ACHN (cell line): Measurements from ENCODE around the gene RHOB.
A peak's percentile ranks its signal among the peaks of the same experiment; 100 is the strongest.
"Not testable (repeated sequence)": the region's sequence is repeated elsewhere in the genome, so short reads cannot be mapped to it uniquely, and the experiment has no call there.

ENCODE experiments used
- DNase-seq: peaks from one replicate; pipeline ENCODE4 v3.0.0-alpha.2; 2015
- in situ Hi-C: cut with HindIII; loops from 2 replicates; pipeline ENCODE4 v1.10.0; 2017; ENCODE audit warnings: low sequenced_read_pairs, low pct_ligation_motif_present, low pct_unique_long_range_greater_than_20kb

RHOB gene

GRCh38 chr2:20446917-20447436 lies at the start of gene RHOB:
Gene RHOB, plus strand, starts transcription at chr2:20447074. Its CDS starts 392 bp downstream, at chr2:20447466.
- in situ Hi-C loops = loop anchor here (25.0 kb wide), 1 partner anchor 190 kb away; no protein-coding TSS in a partner anchor
- peak; percentile 99 for DNase-seq

GRCh38 chr2:20397811-20398447 lies 48.9 kb upstream of the RHOB start:
- DNase-seq = no peak
- in situ Hi-C loops = no loop called here

GRCh38 chr2:20398956-20399567 lies 47.8 kb upstream of the RHOB start:
- in situ Hi-C loops = no loop called here

GRCh38 chr2:20400306-20400705 lies 46.6 kb upstream of the RHOB start:
- no peak for DNase-seq
- in situ Hi-C loops = no loop called here

More at GRCh38 chr2:20398956-20399567, 47.8 kb upstream of the RHOB start:
- DNase-seq = no peak

GRCh38 chr2:20400787-20401488 lies 45.9 kb upstream of the RHOB start:
- no peak for DNase-seq
- in situ Hi-C loops = no loop called here

- in situ Hi-C loops = no loop called here
- DNase-seq = no peak
Observed at GRCh38 chr2:20401489-20401835, 45.4 kb upstream of the RHOB start.

GRCh38 chr2:20403774-20404312 lies 43.0 kb upstream of the RHOB start:
- no peak for DNase-seq
- in situ Hi-C loops = no loop called here

- DNase-seq = no peak
- in situ Hi-C loops = no loop called here
Observed at GRCh38 chr2:20404950-20405349, 41.9 kb upstream of the RHOB start.

- no peak for DNase-seq
- in situ Hi-C loops = no loop called here
Observed at GRCh38 chr2:20409039-20409438, 37.8 kb upstream of the RHOB start.

- in situ Hi-C loops = no loop called here
- no peak for DNase-seq
Observed at GRCh38 chr2:20410556-20411277, 36.2 kb upstream of the RHOB start.

GRCh38 chr2:20411361-20411894 lies 35.4 kb upstream of the RHOB start:
- peak; percentile 79 for DNase-seq
- in situ Hi-C loops = no loop called here

GRCh38 chr2:20414806-20415205 lies 32.1 kb upstream of the RHOB start:
- DNase-seq = no peak
- in situ Hi-C loops = no loop called here

- in situ Hi-C loops = no loop called here
- no peak for DNase-seq
Observed at GRCh38 chr2:20415511-20415918, 31.4 kb upstream of the RHOB start.

- in situ Hi-C loops = no loop called here
- DNase-seq = no peak
Observed at GRCh38 chr2:20416723-20417122, 30.2 kb upstream of the RHOB start.

- DNase-seq, in situ Hi-C loops: not testable (repeated sequence)
Observed at GRCh38 chr2:20417230-20417821, 29.5 kb upstream of the RHOB start.

- in situ Hi-C loops = no loop called here
Observed at GRCh38 chr2:20418519-20418918, 28.4 kb upstream of the RHOB start.

GRCh38 chr2:20419007-20419576 lies 27.8 kb upstream of the RHOB start:
- DNase-seq = no peak
- in situ Hi-C loops = no loop called here

More at GRCh38 chr2:20418519-20418918, 28.4 kb upstream of the RHOB start:
- DNase-seq = no peak

- no peak for DNase-seq
- in situ Hi-C loops = no loop called here
Observed at GRCh38 chr2:20419752-20420151, 27.1 kb upstream of the RHOB start.
